SJSA1 (cell line): ENCODE measurements around the gene TAS2R30. TPM values are rescaled to one million over a fixed set of nuclear protein-coding genes. Genes with fewer than 3 reads are reported as not detected.

Experiments
- DNase-seq, 2 experiments: peaks; one replicate each; pipeline ENCODE4 v3.0.0-alpha.2; 2015 to 2020; ENCODE audit warnings: low spot score in 2 of 2, low read depth in 1 of 2
- H3K27ac ChIP-seq: fragments of 250-450 bp; sonication (Bioruptor Pico); 2 replicates; pipeline ENCODE4 v1.5.1; 2020; ENCODE audit warnings: mild to moderate bottlenecking, moderate library complexity
- H3K27me3 ChIP-seq: fragments of 250-450 bp; sonication (Bioruptor Pico); replicated peaks from 2 replicates; pipeline ENCODE4 v1.5.1; 2020; ENCODE audit warnings: mild to moderate bottlenecking, moderate library complexity
- H3K36me3 ChIP-seq: fragments of 250-450 bp; sonication (Bioruptor Pico); 2 replicates; pipeline ENCODE4 v1.5.1; 2020; ENCODE audit warnings: mild to moderate bottlenecking
- H3K4me1 ChIP-seq: fragments of 250-450 bp; sonication (Bioruptor Pico); replicated peaks from 2 replicates; pipeline ENCODE4 v1.6.1; 2021; ENCODE audit warnings: mild to moderate bottlenecking
- H3K4me3 ChIP-seq: fragments of 250-450 bp; sonication (Bioruptor Pico); 2 replicates; pipeline ENCODE4 v1.5.1; 2020; ENCODE audit warnings: mild to moderate bottlenecking
- H3K9me3 ChIP-seq: fragments of 250-450 bp; sonication (Bioruptor Pico); replicated peaks from 2 replicates; pipeline ENCODE4 v1.5.1; 2020; ENCODE audit warnings: mild to moderate bottlenecking
- total RNA-seq: library from RNA; depleted of rRNA; stranded (reverse); fragments of >200 nt; shearing (Covaris generic); gene quantifications from 2 replicates; pipeline ENCODE4 v1.2.3, GENCODE V29; 2014; rRNA removed

Gene TAS2R30, protein sequence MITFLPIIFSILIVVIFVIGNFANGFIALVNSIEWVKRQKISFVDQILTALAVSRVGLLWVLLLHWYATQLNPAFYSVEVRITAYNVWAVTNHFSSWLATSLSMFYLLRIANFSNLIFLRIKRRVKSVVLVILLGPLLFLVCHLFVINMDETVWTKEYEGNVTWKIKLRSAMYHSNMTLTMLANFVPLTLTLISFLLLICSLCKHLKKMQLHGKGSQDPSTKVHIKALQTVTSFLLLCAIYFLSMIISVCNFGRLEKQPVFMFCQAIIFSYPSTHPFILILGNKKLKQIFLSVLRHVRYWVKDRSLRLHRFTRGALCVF
- 1.6 and 1.8 TPM in 2 replicates for total RNA-seq

DNA sequence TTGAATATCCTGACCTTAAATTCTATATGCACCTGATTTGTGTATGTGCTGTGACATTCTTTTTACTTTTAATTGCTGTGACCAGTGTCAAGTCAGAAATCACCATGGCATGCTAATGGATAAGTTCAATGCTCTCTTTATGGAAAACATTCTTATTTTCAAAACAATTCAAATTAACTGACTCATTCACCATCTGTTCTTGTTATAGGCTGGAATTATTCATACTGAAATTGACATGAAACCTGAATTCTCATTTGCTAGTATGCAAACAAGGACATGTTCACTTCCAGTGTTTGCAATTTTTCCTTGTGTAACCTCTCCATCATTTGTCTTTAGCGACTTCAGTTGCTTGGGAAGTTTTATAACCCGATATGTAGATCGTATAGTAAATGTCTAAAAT lies at the start of gene TAS2R30:
TSS of gene TAS2R30 (minus strand) at position 340 of the 400 bp plus-strand sequence. CDS start 400 bp downstream, outside the sequence.
- Histone ChIP-seq H3K4me1 (no peaks in the 10 kb centered on the region), H3K27me3 (no peaks in the 10 kb centered on the region), H3K9me3 (no peaks in the 10 kb centered on the region), H3K36me3 (no peaks in the 10 kb centered on the region), H3K4me3 (no peak within 1 kb of the TSS), H3K27ac (no peak within 1 kb of the TSS)
- DNase-seq: no peak

DNA sequence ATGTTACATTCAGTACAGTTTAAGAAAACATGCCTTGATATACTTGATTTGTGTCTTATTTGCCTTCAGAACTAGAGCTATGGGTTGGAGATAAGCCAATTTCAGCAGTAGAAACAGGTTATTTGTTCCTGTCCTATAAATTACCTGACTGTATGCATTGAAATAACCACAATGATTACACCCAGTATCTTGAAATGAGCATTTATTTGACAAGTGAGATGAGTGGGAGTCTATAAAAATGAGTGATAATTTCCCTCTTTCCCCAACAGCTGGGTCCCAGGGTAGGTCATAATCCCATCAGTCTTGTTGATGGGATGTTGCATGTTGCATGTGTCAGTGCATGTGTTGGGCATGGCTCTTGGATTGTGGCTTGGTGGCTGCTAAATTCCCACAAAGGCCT lies 48.6 kb upstream of the TAS2R30 start:
- no peak for DNase-seq
- Histone ChIP-seq H3K4me3 (no peak overlapping the region), H3K27ac (no peak overlapping the region), H3K36me3 (no peaks in the 10 kb centered on the region), H3K9me3 (no peaks in the 10 kb centered on the region), H3K4me1 (no peaks in the 10 kb centered on the region), H3K27me3 (no peaks in the 10 kb centered on the region)

DNA sequence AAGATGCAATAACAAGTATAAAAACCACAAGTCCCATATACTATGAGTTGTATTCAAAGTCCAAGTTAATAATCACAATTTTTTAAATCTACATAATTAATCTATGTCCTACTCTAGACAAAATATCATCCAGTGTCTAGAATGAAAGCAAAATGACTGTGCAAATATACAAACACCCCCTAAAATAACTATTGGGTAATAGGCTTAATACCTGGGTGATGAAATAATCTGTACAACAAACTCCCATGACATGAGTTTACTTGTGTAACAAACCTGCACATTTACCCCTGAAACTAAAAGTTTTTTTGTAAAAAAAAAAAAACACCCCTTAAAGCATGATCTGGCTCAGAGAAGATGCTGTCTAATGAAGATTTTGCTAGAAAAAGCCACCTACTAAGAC lies 48.1 kb upstream of the TAS2R30 start:
- Histone ChIP-seq H3K27me3 (no peaks in the 10 kb centered on the region), H3K4me1 (no peaks in the 10 kb centered on the region), H3K27ac (no peak overlapping the region), H3K4me3 (no peak overlapping the region), H3K36me3 (no peaks in the 10 kb centered on the region), H3K9me3 (no peaks in the 10 kb centered on the region)
- no peak for DNase-seq

- Histone ChIP-seq H3K9me3 (no peaks in the 10 kb centered on the region), H3K36me3 (peaks cover 6% of the 10 kb centered on the region), H3K27ac (no peak overlapping the region), H3K27me3 (no peaks in the 10 kb centered on the region), H3K4me1 (no peaks in the 10 kb centered on the region), H3K4me3 (no peak overlapping the region)
- no peak for DNase-seq
Measured at GRCh38 chr12:11178250-11178649, 43.8 kb upstream of the TAS2R30 start.

DNA sequence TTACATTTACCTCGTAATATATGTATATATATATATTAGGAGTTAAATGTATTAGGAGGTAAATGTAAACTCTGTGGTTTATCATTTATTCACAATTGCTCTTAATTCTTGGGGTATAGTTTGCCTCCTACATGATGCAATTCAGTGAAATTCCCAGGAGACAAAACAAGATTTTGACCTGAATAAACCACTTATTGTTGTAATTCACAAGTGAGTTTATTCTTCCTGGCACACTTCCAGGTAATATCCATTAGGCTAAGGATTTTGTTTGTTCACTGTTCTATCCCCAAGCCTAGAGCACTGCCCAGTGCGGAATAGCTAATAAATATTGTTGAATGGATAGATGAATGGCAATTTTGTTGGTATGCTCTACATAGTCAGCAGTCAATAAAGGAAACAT lies 39.6 kb upstream of the TAS2R30 start:
- Histone ChIP-seq H3K27ac (no peak overlapping the region), H3K4me1 (peaks cover 10% of the 10 kb centered on the region), H3K9me3 (no peaks in the 10 kb centered on the region), H3K27me3 (no peaks in the 10 kb centered on the region), H3K4me3 (no peak overlapping the region), H3K36me3 (peaks cover 36% of the 10 kb centered on the region)
- DNase-seq: no peak

- no peaks in the 10 kb centered on the region for H3K27me3 ChIP-seq
- H3K9me3 ChIP-seq: no peaks in the 10 kb centered on the region
- peaks cover 10% of the 10 kb centered on the region for H3K4me1 ChIP-seq
- H3K27ac ChIP-seq: peak overlapping the region; percentile 94
- peak overlapping the region; percentile 83 for H3K4me3 ChIP-seq
- H3K36me3 ChIP-seq: peaks cover 39% of the 10 kb centered on the region
- no peak for DNase-seq
Measured at GRCh38 chr12:11171969-11172675, 37.7 kb upstream of the TAS2R30 start.

DNA sequence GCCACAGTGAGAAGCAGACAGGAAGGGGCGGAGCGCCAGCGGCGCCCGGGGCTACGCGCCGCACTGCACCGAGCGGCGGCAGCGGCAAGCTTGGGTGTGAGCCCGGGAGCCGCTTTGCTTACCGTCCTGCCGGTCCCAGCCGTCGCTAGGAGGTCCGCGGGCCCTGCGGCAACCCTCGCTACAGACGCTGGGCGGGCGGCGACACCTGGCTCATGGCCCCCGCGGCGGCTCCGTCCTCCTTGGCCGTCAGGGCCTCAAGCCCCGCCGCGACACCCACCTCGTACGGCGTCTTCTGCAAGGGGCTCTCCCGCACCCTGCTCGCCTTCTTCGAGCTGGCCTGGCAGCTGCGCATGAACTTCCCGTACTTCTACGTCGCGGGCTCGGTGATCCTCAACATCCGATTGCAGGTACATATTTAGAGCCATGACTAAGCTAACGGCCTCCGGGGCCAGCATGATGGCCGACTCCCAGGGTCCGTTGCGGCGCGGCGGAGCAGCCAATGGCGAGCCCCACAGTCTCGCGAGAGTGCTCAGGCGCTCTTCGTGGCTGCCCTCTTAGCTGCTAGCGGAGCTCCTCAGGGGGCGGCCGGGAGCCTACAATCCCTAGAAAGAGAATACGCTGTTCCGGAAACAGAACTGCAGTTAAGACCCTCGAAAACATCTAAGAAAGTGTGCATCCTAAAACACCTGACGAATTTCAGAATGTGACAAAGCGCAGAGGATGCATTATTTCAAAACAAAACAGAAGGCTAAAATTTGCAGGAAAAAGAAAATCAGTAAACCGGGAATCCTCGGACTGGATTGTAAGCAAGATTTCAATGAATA lies 36.9 kb upstream of the TAS2R30 start, which contains the start of gene SMIM10L1:
TSS of gene SMIM10L1 (plus strand) at position 50 of the 824 bp plus-strand sequence. CDS start at position 213, 163 bp downstream.
- peak; percentile 89 to 94 for DNase-seq
- H3K27me3 ChIP-seq: no peaks in the 10 kb centered on the region
- peaks cover 45% of the 10 kb centered on the region for H3K36me3 ChIP-seq
- H3K9me3 ChIP-seq: no peaks in the 10 kb centered on the region
- peak within 1 kb of the TSS; percentile 83 for H3K4me3 ChIP-seq
- peak within 1 kb of the TSS; percentile 94 for H3K27ac ChIP-seq
- peaks cover 10% of the 10 kb centered on the region for H3K4me1 ChIP-seq

DNA sequence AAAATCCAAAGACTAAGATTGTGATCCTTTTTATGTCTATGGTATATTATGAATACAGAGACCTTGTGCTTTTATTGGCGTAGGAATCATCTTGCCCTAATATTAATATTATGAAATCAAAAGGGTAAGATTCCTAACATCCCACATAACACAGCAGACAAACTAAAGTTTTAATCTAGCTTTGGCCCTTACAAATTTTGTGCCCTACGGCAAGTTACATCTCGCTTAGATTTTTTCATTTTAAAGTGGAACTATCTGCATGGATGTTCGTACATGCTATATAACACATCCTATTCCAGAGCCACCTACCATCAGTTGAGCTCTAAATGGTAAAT lies 36.3 kb upstream of the TAS2R30 start:
- Histone ChIP-seq H3K4me3 (peak overlapping the region; percentile 83), H3K9me3 (no peaks in the 10 kb centered on the region), H3K27me3 (no peaks in the 10 kb centered on the region), H3K4me1 (peaks cover 10% of the 10 kb centered on the region), H3K36me3 (peaks cover 51% of the 10 kb centered on the region), H3K27ac (peak overlapping the region; percentile 94)
- no peak for DNase-seq

GRCh38 chr12:11166300-11166699 lies 31.9 kb upstream of the TAS2R30 start:
- H3K4me3 ChIP-seq: no peak overlapping the region
- H3K9me3 ChIP-seq: no peaks in the 10 kb centered on the region
- H3K4me1 ChIP-seq: peaks cover 10% of the 10 kb centered on the region
- H3K36me3 ChIP-seq: peaks cover 71% of the 10 kb centered on the region
- no peak overlapping the region for H3K27ac ChIP-seq
- no peak for DNase-seq
- no peaks in the 10 kb centered on the region for H3K27me3 ChIP-seq

GRCh38 chr12:11164384-11164783 lies 29.9 kb upstream of the TAS2R30 start:
- Histone ChIP-seq H3K9me3 (no peaks in the 10 kb centered on the region), H3K4me1 (no peaks in the 10 kb centered on the region), H3K27ac (no peak overlapping the region), H3K27me3 (no peaks in the 10 kb centered on the region), H3K36me3 (peaks cover 64% of the 10 kb centered on the region), H3K4me3 (no peak overlapping the region)
- no peak for DNase-seq

- no peaks in the 10 kb centered on the region for H3K4me1 ChIP-seq
- H3K27me3 ChIP-seq: no peaks in the 10 kb centered on the region
- no peaks in the 10 kb centered on the region for H3K9me3 ChIP-seq
- DNase-seq: no peak
- peaks cover 57% of the 10 kb centered on the region for H3K36me3 ChIP-seq
- H3K4me3 ChIP-seq: no peak overlapping the region
- H3K27ac ChIP-seq: no peak overlapping the region
Measured at GRCh38 chr12:11162502-11162901, 28.1 kb upstream of the TAS2R30 start.

DNA sequence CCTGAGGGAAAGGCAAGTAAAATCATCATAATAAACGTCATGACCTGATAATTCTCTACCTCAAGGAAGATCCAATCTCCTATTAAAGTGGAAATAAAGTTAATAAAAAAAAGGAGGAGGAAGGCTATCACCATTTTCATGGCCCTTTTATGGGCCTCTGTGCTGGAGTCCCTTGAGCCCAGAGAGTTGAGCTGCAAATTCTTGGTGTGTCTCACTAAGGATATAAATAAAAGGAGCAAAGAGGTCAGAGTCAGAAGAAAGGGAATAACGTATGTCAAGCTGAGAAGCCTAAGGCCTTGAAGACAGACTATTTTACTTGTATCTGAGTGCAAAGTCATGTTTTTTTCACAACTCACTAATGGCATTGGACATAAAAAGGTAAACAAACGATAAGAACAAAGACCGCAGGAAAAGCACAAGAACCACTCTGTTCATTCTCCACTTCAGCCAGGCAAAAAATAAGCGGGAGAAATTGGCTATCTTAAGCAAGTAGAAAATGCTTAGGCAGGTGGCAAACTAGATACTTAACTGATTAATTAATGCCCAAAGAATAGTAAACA lies 24.5 kb upstream of the TAS2R30 start:
- Histone ChIP-seq H3K4me3 (no peak overlapping the region), H3K9me3 (no peaks in the 10 kb centered on the region), H3K36me3 (peaks cover 37% of the 10 kb centered on the region), H3K27me3 (no peaks in the 10 kb centered on the region), H3K4me1 (no peaks in the 10 kb centered on the region), H3K27ac (no peak overlapping the region)
- no peak for DNase-seq

DNA sequence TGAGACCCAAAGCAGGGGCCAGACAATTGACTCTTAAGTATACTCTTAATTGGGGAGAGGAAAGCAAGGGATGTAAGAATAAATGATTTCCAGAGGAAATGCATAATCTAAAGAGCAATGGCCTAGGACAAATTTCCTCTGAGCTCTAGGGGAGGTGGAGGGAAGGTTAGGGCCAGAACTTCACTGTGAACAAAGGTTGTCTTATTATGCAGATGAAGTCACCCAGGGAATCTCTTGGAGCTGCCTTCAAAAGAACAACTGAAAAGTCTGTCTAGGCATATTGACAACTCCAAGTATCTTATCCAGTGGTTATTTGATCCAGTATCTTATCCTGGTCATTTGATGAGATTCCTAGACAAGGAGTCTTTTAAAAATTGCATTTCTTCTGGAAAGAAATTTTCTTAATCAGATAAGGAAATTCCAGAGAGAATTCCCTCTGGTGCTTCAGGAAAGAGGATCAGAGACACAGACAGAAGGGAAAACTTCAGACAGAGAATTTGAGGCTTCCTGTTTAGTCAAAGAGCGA lies 20.0 kb upstream of the TAS2R30 start:
- DNase-seq: no peak

More for the DNA sequence above, 20.0 kb upstream of the TAS2R30 start:
- Histone ChIP-seq H3K4me3 (no peak overlapping the region), H3K27me3 (no peaks in the 10 kb centered on the region), H3K27ac (no peak overlapping the region), H3K9me3 (no peaks in the 10 kb centered on the region), H3K4me1 (no peaks in the 10 kb centered on the region), H3K36me3 (peaks cover 7% of the 10 kb centered on the region)
